ENCODE data around the gene SPTBN2. TPM values are rescaled to one million over a fixed set of nuclear protein-coding genes. Genes with fewer than 3 reads are reported as not detected.

SPTBN2 gene
- total and polyA plus RNA-seq, 4 experiments from 2014 or later: not detected

- no peak for DNase-seq
- Histone ChIP-seq H3K27me3 (ENCODE audit: insufficient read depth, low read length) (no peaks in the 10 kb centered on the region), H3K4me3 (ENCODE audit: low read length in 2 of 2) (no peak overlapping the region), H3K27ac (ENCODE audit: low read depth, low read length) (no peak overlapping the region), H3K4me1 (ENCODE audit: insufficient read depth, low read length) (no peaks in the 10 kb centered on the region), H3K36me3 (ENCODE audit: insufficient read depth, low read length) (no peaks in the 10 kb centered on the region), H3K9me3 (ENCODE audit: control insufficient read depth in 1 of 2, low read length in 2 of 2) (no peaks in the 10 kb centered on the region)
- ChIA-PET CTCF (ENCODE audit: partially characterized antibody) (interaction anchor here (0.8 to 3.4 kb wide), 7 partner anchors 138 to 188 kb away, joined by 3 to 23 read pairs (median 6); no protein-coding TSS in a partner anchor), POLR2A (ENCODE audit: partially characterized antibody) (no interaction called here)
- intact Hi-C loops (cut with micrococcal nuclease): loop anchor here (1.0 to 10.0 kb wide), 3 partner anchors 140 to 281 kb away; partner anchors contain the start of gene C11orf86
- no peaks in the 10 kb centered on the region for H3K4me1 Mint-ChIP-seq
- H3K36me3 Mint-ChIP-seq: no peaks in the 10 kb centered on the region
- peaks cover 2% of the 10 kb centered on the region in 2 donors for H3K27me3 Mint-ChIP-seq
- H3K4me3 Mint-ChIP-seq: no peak overlapping the region
- peaks cover 0 to 2% (median 0%) of the 10 kb centered on the region in 8 donors for H3K9me3 Mint-ChIP-seq
- H3K27ac Mint-ChIP-seq: peak overlapping the region in 1 of 7 donors; percentile 66
These were observed 35.0 kb downstream of the SPTBN2 start for GRCh38 chr11:66694056-66694410.

DNA sequence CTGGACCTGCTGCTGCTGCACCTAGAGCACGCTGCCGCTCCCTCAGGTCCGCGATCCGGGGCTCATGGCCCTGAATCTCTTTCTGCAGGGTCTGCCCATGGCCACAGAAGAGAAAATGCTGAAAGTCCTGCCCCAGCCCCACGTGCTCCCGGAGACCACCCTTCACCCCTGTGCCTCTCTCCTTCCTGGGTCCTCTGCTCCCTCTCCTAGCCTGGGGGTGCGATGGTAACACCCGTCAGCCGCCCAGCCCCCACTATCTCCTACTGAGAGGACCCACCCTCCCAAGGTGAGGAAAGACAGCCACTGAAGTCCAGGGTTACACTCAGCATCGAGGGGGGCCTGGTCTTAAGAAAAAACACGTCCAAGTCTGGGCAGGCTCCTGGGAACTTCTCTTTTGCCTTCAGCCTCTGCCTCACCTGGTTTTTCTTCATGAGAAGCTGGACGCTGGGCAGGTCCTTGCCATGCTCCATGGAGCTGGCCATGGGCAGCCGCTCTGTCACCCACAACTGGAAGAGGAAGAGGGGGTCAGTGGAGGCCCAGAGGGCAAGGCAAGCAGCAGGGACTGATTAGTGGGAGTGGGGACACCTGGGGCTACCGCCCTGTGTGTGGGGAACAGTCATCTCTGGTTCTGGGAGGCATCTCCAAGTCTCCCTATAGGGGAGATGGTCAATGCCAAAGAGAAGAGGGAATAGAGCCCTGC, 35.5 kb downstream of the SPTBN2 start:
- POLR2A ChIA-PET (ENCODE audit: partially characterized antibody): no interaction called here

GRCh38 chr11:66692871-66693331, 36.1 kb downstream of the SPTBN2 start:
- intact Hi-C loops (cut with micrococcal nuclease): loop anchor here (10.0 kb wide), 1 partner anchor 282 kb away; the partner anchor contains the start of gene C11orf86
- H3K36me3 Mint-ChIP-seq: no peaks in the 10 kb centered on the region
- H3K9me3 ChIP-seq (ENCODE audit: control insufficient read depth in 1 of 2, low read length in 2 of 2): no peaks in the 10 kb centered on the region
- H3K9me3 Mint-ChIP-seq: no peaks in the 10 kb centered on the region
- DNase-seq: no peak
- CTCF ChIA-PET (ENCODE audit: partially characterized antibody): interaction anchor here (0.7 to 3.4 kb wide), 10 partner anchors 10 to 189 kb away, joined by 3 to 23 read pairs (median 3); no protein-coding TSS in a partner anchor
- H3K4me3 ChIP-seq (ENCODE audit: low read length in 2 of 2): no peak overlapping the region
- no peaks in the 10 kb centered on the region for H3K36me3 ChIP-seq (ENCODE audit: insufficient read depth, low read length)
- no peak overlapping the region for H3K27ac Mint-ChIP-seq
- POLR2A ChIA-PET (ENCODE audit: partially characterized antibody): interaction anchor here (0.6 kb wide), 1 partner anchor 142 kb away, joined by 3 read pairs; no protein-coding TSS in a partner anchor
- H3K27me3 Mint-ChIP-seq: peaks cover 2 to 4% of the 10 kb centered on the region in 2 donors
- no peak overlapping the region for H3K4me3 Mint-ChIP-seq
- no peaks in the 10 kb centered on the region for H3K4me1 ChIP-seq (ENCODE audit: insufficient read depth, low read length)
- no peak overlapping the region for H3K27ac ChIP-seq (ENCODE audit: low read depth, low read length)
- H3K4me1 Mint-ChIP-seq: no peaks in the 10 kb centered on the region
- no peaks in the 10 kb centered on the region for H3K27me3 ChIP-seq (ENCODE audit: insufficient read depth, low read length)

More for the DNA sequence above, 35.5 kb downstream of the SPTBN2 start:
- no peaks in the 10 kb centered on the region for H3K4me1 Mint-ChIP-seq
- Histone ChIP-seq H3K27me3 (ENCODE audit: insufficient read depth, low read length) (no peaks in the 10 kb centered on the region), H3K36me3 (ENCODE audit: insufficient read depth, low read length) (no peaks in the 10 kb centered on the region), H3K9me3 (ENCODE audit: control insufficient read depth in 1 of 2, low read length in 2 of 2) (no peaks in the 10 kb centered on the region), H3K27ac (ENCODE audit: low read depth, low read length) (no peak overlapping the region), H3K4me1 (ENCODE audit: insufficient read depth, low read length) (no peaks in the 10 kb centered on the region), H3K4me3 (ENCODE audit: low read length in 2 of 2) (no peak overlapping the region)
- H3K36me3 Mint-ChIP-seq: no peaks in the 10 kb centered on the region
- DNase-seq: no peak
- no peak overlapping the region for H3K4me3 Mint-ChIP-seq
- CTCF ChIA-PET (ENCODE audit: partially characterized antibody): interaction anchor here (0.8 to 3.4 kb wide), 8 partner anchors 139 to 188 kb away, joined by 3 to 23 read pairs (median 6); no protein-coding TSS in a partner anchor
- peaks cover 2% of the 10 kb centered on the region in 2 donors for H3K27me3 Mint-ChIP-seq
- H3K27ac Mint-ChIP-seq: no peak overlapping the region
- intact Hi-C loops (cut with micrococcal nuclease): loop anchor here (1.0 to 10.0 kb wide), 3 partner anchors 141 to 281 kb away; partner anchors contain the start of gene C11orf86
- peaks cover 0 to under 1% (median 0%) of the 10 kb centered on the region in 8 donors for H3K9me3 Mint-ChIP-seq

DNA sequence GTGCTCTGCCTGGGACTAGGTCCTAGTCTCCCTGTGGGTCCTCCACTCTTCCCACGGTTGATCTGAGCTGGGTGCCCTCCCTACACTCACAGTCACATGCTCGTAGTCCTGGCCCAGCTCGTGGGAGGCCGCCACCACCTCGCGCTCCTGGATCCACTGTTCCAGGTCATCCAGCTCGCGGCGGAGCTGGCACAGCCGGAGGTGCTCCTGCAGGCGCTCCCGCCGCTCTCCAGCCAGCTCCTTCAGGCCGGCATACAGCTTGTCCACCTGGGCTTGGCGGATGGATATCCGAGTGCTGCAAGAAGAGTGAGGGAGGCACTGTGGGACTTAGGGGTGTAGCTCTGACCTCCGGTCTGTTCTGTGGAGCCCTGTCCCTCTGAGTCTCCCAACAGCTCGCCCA, 36.6 kb downstream of the SPTBN2 start:
- intact Hi-C loops (cut with micrococcal nuclease): loop anchor here (10.0 kb wide), 1 partner anchor 282 kb away; the partner anchor contains the start of gene C11orf86
- H3K4me1 ChIP-seq (ENCODE audit: insufficient read depth, low read length): no peaks in the 10 kb centered on the region

DNA sequence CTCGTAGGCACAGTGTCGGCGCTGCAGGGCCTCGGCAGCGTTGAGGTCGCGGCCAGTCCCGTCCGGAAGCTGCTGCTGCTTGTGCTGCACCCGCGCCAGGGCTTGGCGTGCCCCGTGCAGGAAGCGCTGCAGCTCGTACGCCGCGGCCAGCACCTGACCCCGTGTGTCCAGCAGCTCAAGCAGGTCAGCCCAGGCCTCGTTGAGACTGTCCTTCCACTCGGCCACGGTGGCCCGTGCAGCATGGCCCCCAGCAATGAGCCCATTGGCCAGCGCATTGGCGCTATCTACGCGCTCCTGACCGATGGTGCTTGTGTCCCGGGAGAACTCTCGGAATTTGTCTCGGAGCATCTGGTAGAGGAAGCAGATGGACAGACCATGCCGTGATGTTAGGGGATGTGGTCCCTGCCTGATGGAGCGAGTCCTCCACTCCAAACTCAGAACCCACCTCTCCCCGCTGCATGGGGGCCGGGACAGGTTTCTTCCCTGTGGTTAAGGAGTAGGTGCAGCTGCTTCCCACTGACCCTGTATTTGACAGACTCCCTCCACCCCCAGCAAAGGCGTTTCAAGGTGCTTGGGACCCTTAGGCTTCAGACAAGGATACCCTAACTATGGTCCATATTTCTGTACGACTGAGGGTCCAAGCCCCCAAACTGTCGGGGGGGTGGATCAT, 37.6 kb downstream of the SPTBN2 start:
- intact Hi-C loops (cut with micrococcal nuclease): loop anchor here (10.0 kb wide), 1 partner anchor 283 kb away; the partner anchor contains the start of gene C11orf86
- no peaks in the 10 kb centered on the region for H3K4me1 Mint-ChIP-seq
- peaks cover 2 to 4% of the 10 kb centered on the region in 2 donors for H3K27me3 Mint-ChIP-seq
- Histone ChIP-seq H3K27ac (ENCODE audit: low read depth, low read length) (no peak overlapping the region), H3K27me3 (ENCODE audit: insufficient read depth, low read length) (no peaks in the 10 kb centered on the region), H3K4me3 (ENCODE audit: low read length in 2 of 2) (no peak overlapping the region), H3K9me3 (ENCODE audit: control insufficient read depth in 1 of 2, low read length in 2 of 2) (no peaks in the 10 kb centered on the region), H3K36me3 (ENCODE audit: insufficient read depth, low read length) (no peaks in the 10 kb centered on the region), H3K4me1 (ENCODE audit: insufficient read depth, low read length) (no peaks in the 10 kb centered on the region)
- no peaks in the 10 kb centered on the region for H3K36me3 Mint-ChIP-seq
- H3K9me3 Mint-ChIP-seq: no peaks in the 10 kb centered on the region
- H3K4me3 Mint-ChIP-seq: no peak overlapping the region
- ChIA-PET POLR2A (ENCODE audit: partially characterized antibody) (no interaction called here), CTCF (ENCODE audit: partially characterized antibody) (interaction anchor here (1.2 to 2.0 kb wide), 4 partner anchors 8 to 189 kb away, joined by 3 to 8 read pairs (median 5); no protein-coding TSS in a partner anchor)
- no peak overlapping the region for H3K27ac Mint-ChIP-seq
- no peak for DNase-seq

More for the DNA sequence above, 36.6 kb downstream of the SPTBN2 start:
- Mint-ChIP-seq H3K9me3 (no peaks in the 10 kb centered on the region), H3K27ac (no peak overlapping the region), H3K27me3 (peaks cover 2 to 4% of the 10 kb centered on the region in 2 donors), H3K4me1 (no peaks in the 10 kb centered on the region), H3K4me3 (no peak overlapping the region), H3K36me3 (no peaks in the 10 kb centered on the region)
- DNase-seq: no peak
- no peaks in the 10 kb centered on the region for H3K27me3 ChIP-seq (ENCODE audit: insufficient read depth, low read length)
- H3K4me3 ChIP-seq (ENCODE audit: low read length in 2 of 2): no peak overlapping the region
- no peaks in the 10 kb centered on the region for H3K36me3 ChIP-seq (ENCODE audit: insufficient read depth, low read length)
- no peak overlapping the region for H3K27ac ChIP-seq (ENCODE audit: low read depth, low read length)
- H3K9me3 ChIP-seq (ENCODE audit: control insufficient read depth in 1 of 2, low read length in 2 of 2): no peaks in the 10 kb centered on the region
- ChIA-PET POLR2A (ENCODE audit: partially characterized antibody) (interaction anchor here (0.6 kb wide), 1 partner anchor 142 kb away, joined by 3 read pairs; no protein-coding TSS in a partner anchor), CTCF (ENCODE audit: partially characterized antibody) (interaction anchor here (0.7 to 2.0 kb wide), 7 partner anchors 10 to 190 kb away, joined by 3 to 8 read pairs (median 3); no protein-coding TSS in a partner anchor)

DNA sequence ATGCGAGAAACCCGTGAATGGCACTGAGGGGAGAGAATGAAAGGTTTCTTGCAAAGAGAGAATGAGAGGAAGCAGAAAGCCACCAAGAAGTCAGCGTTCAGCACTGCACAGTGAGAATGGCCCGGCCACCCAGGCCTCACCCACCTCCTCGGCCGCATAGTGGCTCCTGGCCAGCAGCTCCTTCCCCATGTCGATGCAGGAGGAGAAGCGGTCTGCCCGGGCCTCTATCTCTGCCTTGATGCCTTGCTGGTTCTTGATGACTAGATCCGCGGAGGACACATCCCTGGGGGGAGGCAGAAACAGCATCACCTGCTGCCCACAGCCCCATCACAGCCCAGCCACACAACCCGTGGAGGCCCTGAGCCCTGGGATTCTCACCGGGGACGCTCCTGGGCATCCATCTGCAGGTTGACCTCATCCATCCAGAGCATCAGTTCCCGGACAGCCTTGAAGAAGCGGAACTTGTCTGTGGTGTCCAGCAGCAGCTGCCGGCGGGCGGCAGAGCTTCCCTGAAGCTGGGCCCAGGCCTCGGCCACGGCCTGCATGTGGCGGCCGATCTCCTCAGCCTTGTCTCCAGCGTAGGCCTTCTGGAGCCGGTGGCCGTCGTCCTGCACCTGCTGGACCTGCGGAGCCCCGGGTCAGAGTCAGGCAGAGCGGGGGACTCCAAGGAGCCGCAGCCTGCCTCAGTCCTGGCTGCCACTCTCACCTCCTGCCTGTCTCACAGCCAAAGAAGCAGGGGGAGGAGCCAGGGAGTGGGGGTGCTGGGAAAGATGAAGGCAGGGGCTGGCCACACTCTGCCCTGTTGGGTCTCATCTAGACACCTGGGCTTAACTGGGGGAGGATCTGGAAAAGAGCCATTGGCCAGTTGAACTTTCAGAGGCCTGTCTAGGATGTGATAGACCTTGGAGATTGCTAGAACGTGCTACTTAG, 39.1 kb downstream of the SPTBN2 start:
- Histone ChIP-seq H3K9me3 (ENCODE audit: control insufficient read depth in 1 of 2, low read length in 2 of 2) (no peaks in the 10 kb centered on the region), H3K27ac (ENCODE audit: low read depth, low read length) (no peak overlapping the region), H3K4me3 (ENCODE audit: low read length in 2 of 2) (no peak overlapping the region), H3K36me3 (ENCODE audit: insufficient read depth, low read length) (no peaks in the 10 kb centered on the region), H3K4me1 (ENCODE audit: insufficient read depth, low read length) (no peaks in the 10 kb centered on the region), H3K27me3 (ENCODE audit: insufficient read depth, low read length) (no peaks in the 10 kb centered on the region)
- POLR2A ChIA-PET (ENCODE audit: partially characterized antibody): no interaction called here
- Mint-ChIP-seq H3K27me3 (peaks cover 2 to 4% of the 10 kb centered on the region in 2 donors), H3K36me3 (no peaks in the 10 kb centered on the region), H3K4me1 (no peaks in the 10 kb centered on the region), H3K9me3 (no peaks in the 10 kb centered on the region), H3K27ac (peak overlapping the region in 1 of 7 donors; percentile 12), H3K4me3 (no peak overlapping the region)
- CTCF ChIA-PET (ENCODE audit: partially characterized antibody): interaction anchor here (1.2 to 1.9 kb wide), 2 partner anchors 10 to 148 kb away, joined by 3 to 5 read pairs; no protein-coding TSS in a partner anchor
- no peak for DNase-seq
- intact Hi-C loops (cut with micrococcal nuclease): loop anchor here (10.0 kb wide), 1 partner anchor 285 kb away; the partner anchor contains the start of gene C11orf86

Data from CD4-positive, alpha-beta memory T cell (primary cell).